Suppressor macrophage (primary cell): ENCODE measurements around the gene PKP1.
A peak's percentile ranks its signal among the peaks of the same experiment; 100 is the strongest.

Experiments used
- DNase-seq, 4 experiments: peaks; one replicate each; pipeline ENCODE4 v3.0.0-alpha.2; 2020 to 2022

The PKP1 gene

GRCh38 chr1:201310251-201310985 is 27.1 kb downstream of the PKP1 start:
- no peak for DNase-seq

- DNase-seq: peak; percentile 13 to 35 (median 26)
Measured at GRCh38 chr1:201310986-201311355, 27.7 kb downstream of the PKP1 start.

GRCh38 chr1:201311356-201312011 is 28.2 kb downstream of the PKP1 start:
- peak; percentile 7 to 43 (median 34) for DNase-seq

GRCh38 chr1:201312298-201312697 is 29.0 kb downstream of the PKP1 start:
- no peak for DNase-seq

- DNase-seq: no peak
Measured at GRCh38 chr1:201313086-201313485, 29.8 kb downstream of the PKP1 start.

- no peak for DNase-seq
Measured at GRCh38 chr1:201316556-201316955, 33.2 kb downstream of the PKP1 start.

GRCh38 chr1:201317551-201317950 is 34.2 kb downstream of the PKP1 start:
- DNase-seq: no peak

GRCh38 chr1:201318504-201319340 is 35.4 kb downstream of the PKP1 start:
- DNase-seq: no peak

GRCh38 chr1:201319631-201320030 is 36.3 kb downstream of the PKP1 start:
- DNase-seq: no peak

- no peak for DNase-seq
Measured at GRCh38 chr1:201320168-201320788, 37.0 kb downstream of the PKP1 start.

GRCh38 chr1:201321826-201322390 is 38.6 kb downstream of the PKP1 start:
- DNase-seq: no peak

GRCh38 chr1:201322653-201323510 is 39.6 kb downstream of the PKP1 start:
- DNase-seq: no peak

- DNase-seq: no peak
Measured at GRCh38 chr1:201324306-201324705, 41.0 kb downstream of the PKP1 start.

- DNase-seq: no peak
Measured at GRCh38 chr1:201324821-201325677, 41.7 kb downstream of the PKP1 start.

GRCh38 chr1:201325678-201326060 is 42.4 kb downstream of the PKP1 start:
- DNase-seq: no peak

GRCh38 chr1:201326710-201327109 is 43.4 kb downstream of the PKP1 start:
- DNase-seq: no peak

- DNase-seq: no peak
Measured at GRCh38 chr1:201327687-201328240, 44.5 kb downstream of the PKP1 start.

GRCh38 chr1:201328576-201328975 is 45.3 kb downstream of the PKP1 start:
- no peak for DNase-seq

GRCh38 chr1:201329286-201329685 is 46.0 kb downstream of the PKP1 start:
- no peak for DNase-seq

- DNase-seq: no peak
Measured at GRCh38 chr1:201329801-201330200, 46.5 kb downstream of the PKP1 start.
